Endothelial cell of umbilical vein (primary cell): ENCODE results near the gene CSRP2. TPM values are rescaled to one million over a fixed set of nuclear protein-coding genes. Genes with fewer than 3 reads are reported as not detected.

Experiments used
- BruUV-seq: library from RNA; stranded (reverse); fragments of 400-500 nt; replicated peaks from 2 replicates; lab custom pipeline; 2021; lab: Mats Ljungman, UMichigan
- CTCF ChIA-PET: fragments of 300-600, 350-600 bp; sonication (Branson Sonifier 250); formaldehyde crosslinking; loops from one replicate; lab custom pipeline; 2021; ENCODE audit warnings: antibody characterized with exemption, inconsistent platforms; lab: Charles Lee
- POLR2A ChIA-PET: fragments of 300-600, 350-600 bp; sonication (Branson Sonifier 250); formaldehyde crosslinking; loops from one replicate; lab custom pipeline; 2021; ENCODE audit warnings: antibody characterized with exemption, inconsistent platforms; lab: Charles Lee
- DNase-seq: peaks from one replicate; pipeline ENCODE4 v3.0.0-alpha.2; 2011; ENCODE audit warnings: low read depth, low spot score
- FAIRE-seq: peaks from 2 replicates; lab custom pipeline; 2011; peaks lifted over from hg19 to GRCh38; lab: Jason Lieb, UNC
- H2AFZ ChIP-seq: 2 replicates; pipeline ENCODE4 v1.6.0; 2012; ENCODE audit warnings: low read depth, low read length, control low read depth, inconsistent platforms
- H3K27ac ChIP-seq: 2 replicates; pipeline ENCODE4 v1.5.1; 2011; ENCODE audit warnings: low read depth, mild to moderate bottlenecking, control low read depth, low read length, moderate library complexity; ENCODE audit not compliant: insufficient read depth
- H3K27me3 ChIP-seq, 2 experiments: 2 replicates each; pipeline versions ENCODE4 v1.6.0 to v1.6.1; 2011; ENCODE audit warnings: low read length in 2 of 2, mixed read lengths in 1 of 2; ENCODE audit not compliant: control insufficient read depth in 2 of 2, insufficient read depth in 2 of 2
- H3K36me3 ChIP-seq, 2 experiments: 2 replicates in 1 of 2; 3 replicates in 1 of 2; pipeline ENCODE4 v1.5.1; 2011; ENCODE audit warnings: low read length in 2 of 2, mild to moderate bottlenecking in 1 of 2, moderate library complexity in 1 of 2; ENCODE audit not compliant: control insufficient read depth in 2 of 2, insufficient read depth in 2 of 2; ENCODE audit errors: extremely low read depth in 1 of 2
- H3K4me1 ChIP-seq: 3 replicates; pipeline ENCODE4 v1.5.1; 2011; ENCODE audit warnings: mild to moderate bottlenecking, low read length; ENCODE audit not compliant: control insufficient read depth, insufficient read depth; ENCODE audit errors: extremely low read depth
- H3K4me2 ChIP-seq: 2 replicates; pipeline ENCODE4 v1.6.1; 2011; ENCODE audit warnings: low read length, control low read depth, mixed read lengths; ENCODE audit not compliant: insufficient read depth
- H3K4me3 ChIP-seq, 3 experiments: fragments of 200-600 bp in 1 of 3; sonication (generic), shearing (Covaris generic) in 1 of 3; replicated peaks in 1 of 3; 2 replicates each; pipeline ENCODE4 v1.5.1; 2011 to 2016; ENCODE audit warnings: control low read depth in 3 of 3, low read length in 3 of 3, mild to moderate bottlenecking in 2 of 3, inconsistent platforms in 1 of 3, low read depth in 1 of 3, moderate library complexity in 1 of 3; ENCODE audit not compliant: insufficient read depth in 1 of 3
- H3K79me2 ChIP-seq: 2 replicates; pipeline ENCODE4 v1.6.0; 2012; ENCODE audit warnings: low read length, inconsistent platforms; ENCODE audit not compliant: control insufficient read depth, insufficient read depth
- H3K9ac ChIP-seq: replicated peaks from 2 replicates; pipeline ENCODE3; 2011; ENCODE audit warnings: low read length, control low read depth; ENCODE audit not compliant: insufficient read depth; ENCODE audit errors: extremely low read depth
- H3K9me1 ChIP-seq: replicated peaks from 3 replicates; pipeline ENCODE4 v1.6.0; 2011; ENCODE audit warnings: mild to moderate bottlenecking, low read length; ENCODE audit not compliant: control insufficient read depth, insufficient read depth; ENCODE audit errors: extremely low read depth
- H3K9me3 ChIP-seq: replicated peaks from 2 replicates; pipeline ENCODE4 v1.5.1; 2012; ENCODE audit warnings: low read length, inconsistent platforms; ENCODE audit not compliant: control insufficient read depth, insufficient read depth
- H4K20me1 ChIP-seq: replicated peaks from 2 replicates; pipeline ENCODE3; 2011; ENCODE audit warnings: mild to moderate bottlenecking, low read length; ENCODE audit not compliant: control insufficient read depth, insufficient read depth; ENCODE audit errors: extremely low read depth
- EZH2 ChIP-seq: IDR thresholded peaks from 2 replicates; pipeline ENCODE4 v1.6.1; 2012; ENCODE audit warnings: borderline replicate concordance, low read depth, mild to moderate bottlenecking, moderate library complexity, low read length, inconsistent platforms; ENCODE audit not compliant: severe bottlenecking
- FOS ChIP-seq: IDR thresholded peaks from 2 replicates; pipeline ENCODE4 v1.6.1; 2011; ENCODE audit warnings: mild to moderate bottlenecking, low read length, moderate library complexity, borderline replicate concordance; ENCODE audit not compliant: insufficient read depth
- GATA2 ChIP-seq: IDR thresholded peaks from 2 replicates; pipeline ENCODE4 v1.7.0; 2011; ENCODE audit warnings: low read depth, mild to moderate bottlenecking, moderate library complexity, mixed read lengths, low read length; ENCODE audit not compliant: insufficient read length, insufficient read depth
- JUN ChIP-seq: IDR thresholded peaks from 2 replicates; pipeline ENCODE4 v1.6.1; 2011; ENCODE audit warnings: borderline replicate concordance, low read depth; ENCODE audit not compliant: insufficient read length, insufficient read depth
- MAX ChIP-seq: IDR thresholded peaks from 2 replicates; pipeline ENCODE4 v1.6.1; 2011; ENCODE audit not compliant: insufficient read depth, insufficient read length
- MYC ChIP-seq: IDR thresholded peaks from one replicate; pipeline ENCODE4 v1.6.1; 2011; ENCODE audit warnings: mild to moderate bottlenecking, low read depth, low read length
- POLR2A ChIP-seq: IDR thresholded peaks from 2 replicates; pipeline ENCODE4 v1.6.1; 2012; ENCODE audit warnings: low read depth, mild to moderate bottlenecking, control low read depth, low read length
- POLR2AphosphoS5 ChIP-seq: IDR thresholded peaks from 2 replicates; pipeline ENCODE4 v1.6.1; 2012; ENCODE audit warnings: low read depth, mild to moderate bottlenecking, control low read depth, low read length, moderate library complexity; ENCODE audit not compliant: insufficient read depth
- dilution Hi-C: fragments of 300-500 bp; cut with MboI; formaldehyde crosslinking; loops from one replicate; pipeline ENCODE4 v1.15.0; 2019; ENCODE audit warnings: low sequenced_read_pairs; ENCODE audit not compliant: extremely low pct_ligation_motif_present
- intact Hi-C: fragments of 100-400 bp; cut with micrococcal nuclease; formaldehyde crosslinking; loops from one replicate; pipeline ENCODE4 v1.10.0; 2022
- polyA plus RNA-seq, 4 experiments: library from polyadenylated mRNA; depleted of rRNA in 3 of 4; stranded (reverse) in 3 of 4; unstranded in 1 of 4; fragments of >200 nt; gene quantifications; 2 replicates each; pipeline versions ENCODE4 v1.2.1 to v1.2.3, GENCODE V29; 2011 to 2012; ENCODE audit warnings: missing spikeins in 1 of 4
- total RNA-seq: library from RNA; stranded (reverse); gene quantifications from 2 replicates; pipeline ENCODE4 v1.2.3, GENCODE V29; 2021

Gene CSRP2
- total and polyA plus RNA-seq, 2 donors (not counting 3 experiments of a cell fraction or from before 2014, with no cell fraction given): 8.8 to 13.4 TPM

GRCh38 chr12:76866151-76866567 is 12.7 kb downstream of the CSRP2 start:
- ChIA-PET POLR2A (no interaction called here), CTCF (interaction anchor here (1.2 to 1.5 kb wide), 4 partner anchors 9 to 145 kb away, joined by 3 to 5 read pairs (median 4); no protein-coding TSS in a partner anchor)
- H2AFZ ChIP-seq: no peak overlapping the region
- intact Hi-C loops (no loop called here), dilution Hi-C loops (no loop called here)
- no peaks in the 10 kb centered on the region for H3K9me1 ChIP-seq
- TF ChIP-seq GATA2 (no peak), FOS (no peak), JUN (no peak), POLR2A (no peak), MYC (no peak), MAX (no peak), EZH2 (no peak), POLR2AphosphoS5 (no peak)
- no peak for FAIRE-seq
- no peaks in the 10 kb centered on the region for H3K27me3 ChIP-seq
- H3K79me2 ChIP-seq: no peaks in the 10 kb centered on the region
- H3K4me3 ChIP-seq: no peak overlapping the region
- BruUV-seq: no TSS peak
- H3K9me3 ChIP-seq: no peaks in the 10 kb centered on the region
- H3K27ac ChIP-seq: no peak overlapping the region
- no peaks in the 10 kb centered on the region for H3K36me3 ChIP-seq
- no peaks in the 10 kb centered on the region for H4K20me1 ChIP-seq
- H3K4me2 ChIP-seq: no peak overlapping the region
- no peak overlapping the region for H3K9ac ChIP-seq
- H3K4me1 ChIP-seq: no peaks in the 10 kb centered on the region
- no peak for DNase-seq
